HG03571 (cell line): ENCODE results near the gene ST3GAL3.

Experiments
- ATAC-seq: cut with Tn5 transposase; IDR thresholded peaks from one replicate; pipeline ENCODE4 v1.9.1; 2021; ENCODE audit not compliant: unreplicated experiment

The ST3GAL3 gene

GRCh38 chr1:43873851-43874250 is 166.5 kb downstream of the ST3GAL3 start:
- ATAC-seq: no peak

GRCh38 chr1:43874716-43875115 is 167.4 kb downstream of the ST3GAL3 start:
- ATAC-seq: no peak

- ATAC-seq: no peak
Measured at GRCh38 chr1:43875331-43875730, 168.0 kb downstream of the ST3GAL3 start.

- no peak for ATAC-seq
Measured at GRCh38 chr1:43877101-43877500, 169.8 kb downstream of the ST3GAL3 start.

GRCh38 chr1:43878440-43878839 is 171.1 kb downstream of the ST3GAL3 start:
- ATAC-seq: no peak

- ATAC-seq: no peak
Measured at GRCh38 chr1:43878854-43879253, 171.5 kb downstream of the ST3GAL3 start.

- no peak for ATAC-seq
Measured at GRCh38 chr1:43879414-43879813, 172.1 kb downstream of the ST3GAL3 start.

- ATAC-seq: no peak
Measured at GRCh38 chr1:43879996-43880395, 172.7 kb downstream of the ST3GAL3 start.

- ATAC-seq: no peak
Measured at GRCh38 chr1:43880604-43881003, 173.3 kb downstream of the ST3GAL3 start.

GRCh38 chr1:43881415-43881814 is 174.1 kb downstream of the ST3GAL3 start:
- no peak for ATAC-seq

GRCh38 chr1:43882763-43883162 is 175.4 kb downstream of the ST3GAL3 start:
- no peak for ATAC-seq

- no peak for ATAC-seq
Measured at GRCh38 chr1:43883321-43883720, 176.0 kb downstream of the ST3GAL3 start.

- no peak for ATAC-seq
Measured at GRCh38 chr1:43885279-43885801, 178.0 kb downstream of the ST3GAL3 start.

- ATAC-seq: no peak
Measured at GRCh38 chr1:43887748-43888147, 180.4 kb downstream of the ST3GAL3 start.

GRCh38 chr1:43890815-43891214 is 183.5 kb downstream of the ST3GAL3 start:
- ATAC-seq: no peak

GRCh38 chr1:43893006-43893405 is 185.7 kb downstream of the ST3GAL3 start:
- no peak for ATAC-seq

- no peak for ATAC-seq
Measured at GRCh38 chr1:43898981-43899380, 191.6 kb downstream of the ST3GAL3 start.

GRCh38 chr1:43900386-43900785 is 193.1 kb downstream of the ST3GAL3 start:
- ATAC-seq: no peak

- no peak for ATAC-seq
Measured at GRCh38 chr1:43901196-43901961, 194.0 kb downstream of the ST3GAL3 start.

- no peak for ATAC-seq
Measured at GRCh38 chr1:43902058-43902831, 194.9 kb downstream of the ST3GAL3 start.

- ATAC-seq: no peak
Measured at GRCh38 chr1:43904660-43905551, 197.6 kb downstream of the ST3GAL3 start.
